ENCODE results near the gene RALGAPA2. TPM values are rescaled to one million over a fixed set of nuclear protein-coding genes. Genes with fewer than 3 reads are reported as not detected.

RALGAPA2 gene
- total RNA-seq, 1 experiment from 2014 or later = 13.4 TPM

DNA sequence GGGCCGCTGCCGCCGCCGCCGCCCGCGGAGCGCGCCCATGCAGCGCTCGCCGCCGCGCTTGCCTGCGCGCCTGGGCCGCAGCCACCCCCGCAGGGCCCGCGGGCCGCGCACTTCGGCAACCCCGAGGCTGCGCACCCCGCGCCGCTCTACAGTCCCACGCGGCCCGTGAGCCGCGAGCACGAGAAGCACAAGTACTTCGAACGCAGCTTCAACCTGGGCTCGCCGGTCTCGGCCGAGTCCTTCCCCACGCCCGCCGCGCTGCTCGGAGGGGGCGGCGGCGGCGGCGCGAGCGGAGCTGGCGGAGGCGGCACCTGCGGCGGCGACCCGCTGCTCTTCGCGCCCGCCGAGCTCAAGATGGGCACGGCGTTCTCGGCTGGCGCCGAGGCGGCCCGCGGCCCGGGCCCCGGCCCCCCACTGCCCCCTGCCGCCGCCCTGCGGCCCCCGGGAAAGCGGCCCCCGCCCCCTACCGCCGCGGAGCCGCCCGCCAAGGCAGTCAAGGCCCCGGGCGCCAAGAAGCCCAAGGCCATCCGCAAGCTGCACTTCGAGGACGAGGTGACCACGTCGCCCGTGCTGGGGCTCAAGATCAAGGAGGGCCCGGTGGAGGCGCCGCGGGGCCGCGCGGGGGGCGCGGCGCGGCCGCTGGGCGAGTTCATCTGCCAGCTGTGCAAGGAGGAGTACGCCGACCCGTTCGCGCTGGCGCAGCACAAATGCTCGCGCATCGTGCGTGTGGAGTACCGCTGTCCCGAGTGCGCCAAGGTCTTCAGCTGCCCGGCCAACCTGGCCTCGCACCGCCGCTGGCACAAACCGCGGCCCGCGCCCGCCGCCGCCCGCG, 343.8 kb downstream of the RALGAPA2 start:
- DNase-seq (ENCODE audit: low read depth, low spot score) (no peak), ATAC-seq (peak; percentile 54)
- TF ChIP-seq, protein P1, sequence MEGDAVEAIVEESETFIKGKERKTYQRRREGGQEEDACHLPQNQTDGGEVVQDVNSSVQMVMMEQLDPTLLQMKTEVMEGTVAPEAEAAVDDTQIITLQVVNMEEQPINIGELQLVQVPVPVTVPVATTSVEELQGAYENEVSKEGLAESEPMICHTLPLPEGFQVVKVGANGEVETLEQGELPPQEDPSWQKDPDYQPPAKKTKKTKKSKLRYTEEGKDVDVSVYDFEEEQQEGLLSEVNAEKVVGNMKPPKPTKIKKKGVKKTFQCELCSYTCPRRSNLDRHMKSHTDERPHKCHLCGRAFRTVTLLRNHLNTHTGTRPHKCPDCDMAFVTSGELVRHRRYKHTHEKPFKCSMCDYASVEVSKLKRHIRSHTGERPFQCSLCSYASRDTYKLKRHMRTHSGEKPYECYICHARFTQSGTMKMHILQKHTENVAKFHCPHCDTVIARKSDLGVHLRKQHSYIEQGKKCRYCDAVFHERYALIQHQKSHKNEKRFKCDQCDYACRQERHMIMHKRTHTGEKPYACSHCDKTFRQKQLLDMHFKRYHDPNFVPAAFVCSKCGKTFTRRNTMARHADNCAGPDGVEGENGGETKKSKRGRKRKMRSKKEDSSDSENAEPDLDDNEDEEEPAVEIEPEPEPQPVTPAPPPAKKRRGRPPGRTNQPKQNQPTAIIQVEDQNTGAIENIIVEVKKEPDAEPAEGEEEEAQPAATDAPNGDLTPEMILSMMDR (IDR thresholded peaks at IDR 0.05) = no peak
- TF ChIP-seq SIN3A (IDR thresholded peaks at IDR 0.05; ENCODE audit: borderline replicate concordance, insufficient read depth, low read depth, low read length) = no peak
- TF ChIP-seq POLR2AphosphoS5 (IDR thresholded peaks at IDR 0.05; ENCODE audit: low read depth, low read length) = no peak
- TF ChIP-seq, protein P2, sequence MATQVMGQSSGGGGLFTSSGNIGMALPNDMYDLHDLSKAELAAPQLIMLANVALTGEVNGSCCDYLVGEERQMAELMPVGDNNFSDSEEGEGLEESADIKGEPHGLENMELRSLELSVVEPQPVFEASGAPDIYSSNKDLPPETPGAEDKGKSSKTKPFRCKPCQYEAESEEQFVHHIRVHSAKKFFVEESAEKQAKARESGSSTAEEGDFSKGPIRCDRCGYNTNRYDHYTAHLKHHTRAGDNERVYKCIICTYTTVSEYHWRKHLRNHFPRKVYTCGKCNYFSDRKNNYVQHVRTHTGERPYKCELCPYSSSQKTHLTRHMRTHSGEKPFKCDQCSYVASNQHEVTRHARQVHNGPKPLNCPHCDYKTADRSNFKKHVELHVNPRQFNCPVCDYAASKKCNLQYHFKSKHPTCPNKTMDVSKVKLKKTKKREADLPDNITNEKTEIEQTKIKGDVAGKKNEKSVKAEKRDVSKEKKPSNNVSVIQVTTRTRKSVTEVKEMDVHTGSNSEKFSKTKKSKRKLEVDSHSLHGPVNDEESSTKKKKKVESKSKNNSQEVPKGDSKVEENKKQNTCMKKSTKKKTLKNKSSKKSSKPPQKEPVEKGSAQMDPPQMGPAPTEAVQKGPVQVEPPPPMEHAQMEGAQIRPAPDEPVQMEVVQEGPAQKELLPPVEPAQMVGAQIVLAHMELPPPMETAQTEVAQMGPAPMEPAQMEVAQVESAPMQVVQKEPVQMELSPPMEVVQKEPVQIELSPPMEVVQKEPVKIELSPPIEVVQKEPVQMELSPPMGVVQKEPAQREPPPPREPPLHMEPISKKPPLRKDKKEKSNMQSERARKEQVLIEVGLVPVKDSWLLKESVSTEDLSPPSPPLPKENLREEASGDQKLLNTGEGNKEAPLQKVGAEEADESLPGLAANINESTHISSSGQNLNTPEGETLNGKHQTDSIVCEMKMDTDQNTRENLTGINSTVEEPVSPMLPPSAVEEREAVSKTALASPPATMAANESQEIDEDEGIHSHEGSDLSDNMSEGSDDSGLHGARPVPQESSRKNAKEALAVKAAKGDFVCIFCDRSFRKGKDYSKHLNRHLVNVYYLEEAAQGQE (IDR thresholded peaks at IDR 0.05; ENCODE audit: insufficient read depth in 1 of 2, low read depth in 2 of 2, low read length in 1 of 2) = no peak
- no peak for TF ChIP-seq TCF7L2 (IDR thresholded peaks at IDR 0.05; ENCODE audit: low read depth, low read length)
- in situ Hi-C loops (cut with HindIII; ENCODE audit: low pct_unique_long_range_greater_than_20kb, low sequenced_read_pairs) = no loop called here
- Histone ChIP-seq H3K36me3 (ENCODE audit: control insufficient read depth, insufficient read depth, low read length) (no peaks in the 10 kb centered on the region), H3K4me3 (ENCODE audit: low read depth in 2 of 2, low read length in 2 of 2) (peak overlapping the region; percentile 18 to 30), H3K4me1 (ENCODE audit: control insufficient read depth, insufficient read depth, low read length) (peaks cover 3% of the 10 kb centered on the region), H3K27ac (ENCODE audit: low read length) (no peak overlapping the region), H3K27me3 (ENCODE audit: control insufficient read depth, insufficient read depth, low read length) (peaks cover 38% of the 10 kb centered on the region), H3K9me3 (ENCODE audit: control insufficient read depth, insufficient read depth, low read depth, low read length) (no peaks in the 10 kb centered on the region)
- intact Hi-C loops (cut with micrococcal nuclease; ENCODE audit: unreplicated experiment) = loop anchor here (10.0 kb wide), 1 partner anchor 284 kb away; no protein-coding TSS in a partner anchor
- no TSS peak for BruUV-seq (replicated peaks)
- CTCF ChIA-PET = no interaction called here
- POLR2A ChIA-PET = no interaction called here

DNA sequence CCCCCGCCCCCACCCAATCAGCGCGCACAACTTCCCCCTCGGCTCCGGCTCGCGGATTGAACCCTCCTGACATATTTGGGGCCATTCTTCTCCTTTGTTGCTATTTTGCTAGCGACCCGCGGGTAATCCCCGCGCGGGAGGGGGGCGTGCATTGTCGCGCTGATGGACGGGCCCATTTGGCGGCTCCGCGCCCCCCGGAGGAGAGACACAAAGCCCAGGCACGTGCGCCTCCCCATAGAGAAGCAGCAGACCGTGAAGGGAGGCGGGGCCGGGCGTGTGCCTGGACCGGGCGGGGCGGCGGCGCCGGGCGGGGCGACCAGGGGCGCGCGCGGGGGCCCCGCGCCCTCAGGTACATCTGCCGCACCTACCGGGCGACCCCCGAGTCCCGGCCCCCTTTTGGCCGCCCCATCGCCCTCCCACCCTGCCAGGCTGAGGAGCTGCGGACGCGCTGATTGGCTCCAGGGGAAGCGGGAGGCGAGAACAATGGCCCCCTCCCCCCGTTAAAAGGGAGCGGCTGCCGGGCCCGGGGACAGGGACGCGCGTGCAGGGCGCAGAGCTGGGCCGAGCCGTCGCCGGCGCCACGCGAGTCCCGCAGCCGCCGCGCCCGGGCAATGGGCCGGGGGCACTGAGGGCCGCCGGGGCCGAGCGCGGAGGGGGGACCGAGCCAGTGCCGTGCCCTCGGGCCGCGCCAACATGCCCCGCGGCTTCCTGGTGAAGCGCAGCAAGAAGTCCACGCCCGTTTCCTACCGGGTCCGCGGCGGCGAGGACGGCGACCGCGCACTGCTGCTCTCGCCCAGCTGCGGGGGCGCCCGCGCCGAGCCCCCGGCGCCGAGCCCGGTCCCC, 344.6 kb downstream of the RALGAPA2 start, which contains the start of gene INSM1:
Gene INSM1 (plus strand): TSS at position 530 of the 843 bp plus-strand sequence. CDS start 164 bp downstream, at position 694.
- H3K4me1 ChIP-seq (ENCODE audit: control insufficient read depth, insufficient read depth, low read length) = peaks cover 3% of the 10 kb centered on the region
- H3K36me3 ChIP-seq (ENCODE audit: control insufficient read depth, insufficient read depth, low read length) = no peaks in the 10 kb centered on the region
- H3K9me3 ChIP-seq (ENCODE audit: control insufficient read depth, insufficient read depth, low read depth, low read length) = no peaks in the 10 kb centered on the region
- peaks cover 39% of the 10 kb centered on the region for H3K27me3 ChIP-seq (ENCODE audit: control insufficient read depth, insufficient read depth, low read length)
- CTCF ChIA-PET = no interaction called here
- DNase-seq (ENCODE audit: low read depth, low spot score) = no peak
- H3K27ac ChIP-seq (ENCODE audit: low read length) = no peak within 1 kb of the TSS
- intact Hi-C loops (cut with micrococcal nuclease; ENCODE audit: unreplicated experiment) (loop anchor here (10.0 kb wide), 1 partner anchor 283 kb away; no protein-coding TSS in a partner anchor), in situ Hi-C loops (cut with HindIII; ENCODE audit: low pct_unique_long_range_greater_than_20kb, low sequenced_read_pairs) (no loop called here)
- no TSS peak for BruUV-seq (replicated peaks)
- TF ChIP-seq, protein P1 (IDR thresholded peaks at IDR 0.05) = no peak
- TF ChIP-seq SIN3A (IDR thresholded peaks at IDR 0.05; ENCODE audit: borderline replicate concordance, insufficient read depth, low read depth, low read length) = no peak
- ATAC-seq = no peak
- POLR2A ChIA-PET = no interaction called here
- peak within 1 kb of the TSS; percentile 18 to 30 for H3K4me3 ChIP-seq (ENCODE audit: low read depth in 2 of 2, low read length in 2 of 2)

Measured in Panc1 (cell line).